Erythroblast (primary cell): ENCODE data around the gene ERBB2.

Experiments
- DNase-seq, 2 experiments: peaks; one replicate each; lab custom pipeline; 2025; lab: John Stamatoyannopoulos, UW
- GATA1 ChIP-seq: IDR thresholded peaks from 2 replicates; pipeline ENCODE4 v1.6.1; 2011; ENCODE audit warnings: low read depth, mild to moderate bottlenecking, control low read depth, low read length, moderate library complexity
- POLR2A ChIP-seq: IDR thresholded peaks from 2 replicates; pipeline ENCODE4 v1.6.1; 2011; ENCODE audit warnings: mild to moderate bottlenecking, low read length

The ERBB2 gene

DNA sequence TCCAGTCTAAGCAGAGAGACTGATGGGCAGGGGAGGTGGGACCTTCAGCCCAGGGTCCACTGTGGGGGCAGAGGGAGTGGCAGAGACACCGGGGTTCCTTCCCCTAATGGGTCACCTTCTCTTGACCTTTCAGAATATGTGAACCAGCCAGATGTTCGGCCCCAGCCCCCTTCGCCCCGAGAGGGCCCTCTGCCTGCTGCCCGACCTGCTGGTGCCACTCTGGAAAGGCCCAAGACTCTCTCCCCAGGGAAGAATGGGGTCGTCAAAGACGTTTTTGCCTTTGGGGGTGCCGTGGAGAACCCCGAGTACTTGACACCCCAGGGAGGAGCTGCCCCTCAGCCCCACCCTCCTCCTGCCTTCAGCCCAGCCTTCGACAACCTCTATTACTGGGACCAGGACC is 27.7 kb downstream of the ERBB2 start:
- no peak for DNase-seq
- TF ChIP-seq POLR2A (peak; percentile 9), GATA1 (no peak)

DNA sequence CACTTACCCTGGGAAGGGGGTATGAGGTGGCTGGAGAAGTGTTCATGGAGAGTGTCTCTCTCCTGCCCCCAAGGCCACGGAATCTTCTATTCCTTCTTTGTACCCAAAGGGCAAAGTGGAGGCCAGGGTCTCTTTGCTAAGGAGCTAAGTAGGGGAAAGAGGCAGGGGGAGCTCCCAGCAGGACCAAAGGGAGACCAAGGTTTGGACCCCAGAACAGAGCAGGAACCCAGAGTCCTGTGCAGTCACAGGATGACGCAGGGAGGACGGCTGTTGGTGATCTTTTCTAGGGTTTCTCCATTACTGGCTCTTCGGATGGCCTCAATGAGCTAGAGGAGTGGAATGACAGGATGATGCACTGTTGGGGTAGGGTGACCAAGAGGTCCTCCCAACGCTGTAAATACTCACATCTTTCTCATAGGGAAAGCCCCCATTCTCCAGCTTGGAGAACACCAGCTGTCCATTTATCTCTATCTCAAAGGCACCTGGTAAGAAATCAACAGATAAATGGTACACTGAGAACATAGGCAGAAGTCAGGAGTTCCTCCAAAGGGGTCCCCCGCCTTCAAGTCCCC is 29.5 kb downstream of the ERBB2 start:
- no peak for DNase-seq

DNA sequence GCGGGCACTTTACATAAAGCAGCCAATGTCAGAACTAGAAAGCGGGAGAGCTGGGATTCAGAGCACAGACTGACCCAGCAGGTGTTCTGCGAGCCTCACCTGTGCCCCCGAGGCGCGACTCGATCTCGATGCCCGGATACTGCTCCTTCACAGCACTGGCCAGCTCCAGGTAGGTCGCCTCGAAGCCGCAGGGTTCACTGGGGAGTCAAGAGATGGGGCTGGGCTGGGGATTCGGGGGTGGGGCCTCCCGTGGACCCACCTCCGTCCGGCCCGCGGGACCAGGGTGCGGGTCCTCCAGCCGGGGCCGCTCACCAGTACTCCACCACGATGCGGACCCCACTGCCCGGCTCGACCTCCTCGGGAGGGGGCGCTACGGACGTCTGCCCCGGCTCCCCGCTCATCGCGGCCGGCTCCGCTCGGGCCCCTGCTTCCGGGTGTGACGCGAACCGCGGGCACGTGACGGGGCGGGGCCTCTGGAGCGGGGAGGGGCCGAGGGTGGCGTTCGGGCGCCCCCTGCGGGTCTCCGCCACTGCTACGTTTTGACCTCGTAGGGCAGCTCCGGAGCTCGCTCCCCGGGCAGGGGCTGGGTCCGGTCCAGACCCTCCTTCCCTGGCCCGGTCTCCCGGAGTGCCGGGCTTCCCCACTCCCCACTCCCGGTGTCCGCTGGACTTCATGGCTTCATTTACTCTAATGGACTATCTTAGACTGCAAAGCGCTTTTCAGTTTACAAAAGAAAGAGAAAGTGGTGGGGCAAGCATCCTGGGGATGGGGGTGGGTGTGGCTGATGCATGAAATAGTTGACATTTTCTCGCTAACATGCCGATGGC is 30.4 kb downstream of the ERBB2 start, which contains the start of gene MIEN1:
MIEN1 (minus strand) TSS at position 438 of the 827 bp plus-strand sequence; CDS start at position 401, 37 bp downstream.
- DNase-seq = peak; percentile 89 to 96
- no peak for TF ChIP-seq GATA1
- TF ChIP-seq POLR2A = peak; percentile 74

More for the DNA sequence above, 29.5 kb downstream of the ERBB2 start:
- TF ChIP-seq POLR2A = no peak
- no peak for TF ChIP-seq GATA1

DNA sequence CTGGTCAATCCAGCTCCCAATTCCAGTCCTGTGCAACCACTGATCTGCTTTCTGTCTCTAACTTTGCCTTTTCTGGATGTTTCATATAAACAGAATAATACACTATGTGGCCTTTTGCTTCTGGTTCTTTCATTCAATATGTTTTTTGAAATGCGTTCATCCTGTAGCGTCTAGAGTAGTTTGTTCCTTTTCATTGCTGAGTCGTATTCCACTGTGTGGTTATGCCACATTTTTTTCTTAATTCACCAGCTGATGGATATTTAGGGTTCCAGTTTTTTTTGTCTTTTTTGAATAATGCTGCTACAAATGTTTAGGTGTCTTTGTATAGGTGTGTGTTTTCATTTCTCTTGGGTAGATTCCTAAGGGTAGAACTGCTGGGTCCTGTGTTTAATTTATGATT is 32.7 kb downstream of the ERBB2 start:
- DNase-seq = no peak
- no peak for TF ChIP-seq GATA1
- no peak for TF ChIP-seq POLR2A

DNA sequence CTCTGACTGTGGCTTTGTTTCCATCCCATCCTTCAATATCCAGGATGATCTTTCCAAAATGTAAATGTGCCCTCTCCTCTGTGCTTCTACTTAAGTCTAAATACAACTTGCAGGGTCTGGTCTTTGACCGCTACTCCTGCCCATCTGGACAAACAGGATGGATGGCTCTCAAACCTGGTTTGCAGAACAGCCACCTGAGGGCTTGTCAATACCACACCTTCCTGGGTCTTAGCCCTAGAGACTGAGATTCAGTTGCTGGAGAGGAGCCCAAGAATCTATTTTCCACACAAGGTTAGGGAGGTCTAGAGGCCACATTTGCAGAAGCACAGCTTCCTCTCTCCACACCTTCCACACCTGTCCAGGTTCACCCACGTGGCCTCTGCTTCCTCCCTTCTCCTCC is 36.0 kb downstream of the ERBB2 start:
- no peak for DNase-seq
- no peak for TF ChIP-seq POLR2A
- no peak for TF ChIP-seq GATA1

DNA sequence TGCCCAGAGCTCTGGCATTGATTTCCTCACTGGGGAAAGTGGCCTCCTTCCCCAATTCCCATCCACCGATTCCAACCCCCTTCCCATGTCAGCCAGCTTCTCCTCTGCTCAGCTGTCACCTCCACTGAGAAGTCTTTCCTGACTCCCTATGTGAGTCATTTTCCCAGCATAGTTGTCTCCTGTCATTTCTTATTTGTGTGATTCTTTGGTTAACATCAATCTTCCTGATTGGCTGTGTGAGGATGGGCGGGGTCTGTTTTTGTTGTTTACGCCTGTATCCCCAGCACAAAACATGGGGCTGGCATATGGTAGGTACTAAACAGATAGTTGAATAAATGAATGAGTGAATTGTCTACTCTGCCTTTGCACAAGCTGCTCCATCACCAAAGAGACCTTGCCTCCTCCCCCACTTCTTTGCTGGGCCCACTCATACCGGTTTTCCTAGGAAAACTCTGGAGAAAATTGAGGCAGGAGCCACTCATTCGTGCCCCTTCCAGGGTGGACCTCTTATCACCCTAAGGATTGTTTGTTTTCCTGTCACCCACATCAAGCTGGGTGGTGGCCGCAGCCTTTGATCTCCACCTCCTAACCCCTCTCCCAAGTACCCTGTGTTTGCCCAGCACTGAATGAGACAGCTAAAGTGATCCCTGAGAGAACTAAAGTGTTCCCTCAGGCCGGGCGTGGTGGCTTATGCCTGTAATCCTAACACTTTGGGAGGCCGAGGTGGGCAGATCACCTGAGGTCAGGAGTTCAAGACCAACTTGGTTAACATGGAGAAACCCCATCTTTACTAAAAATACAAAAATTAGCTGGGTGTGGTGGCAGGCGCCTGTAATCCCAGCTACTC is 36.7 kb downstream of the ERBB2 start:
- DNase-seq = no peak
- TF ChIP-seq POLR2A (no peak), GATA1 (no peak)

DNA sequence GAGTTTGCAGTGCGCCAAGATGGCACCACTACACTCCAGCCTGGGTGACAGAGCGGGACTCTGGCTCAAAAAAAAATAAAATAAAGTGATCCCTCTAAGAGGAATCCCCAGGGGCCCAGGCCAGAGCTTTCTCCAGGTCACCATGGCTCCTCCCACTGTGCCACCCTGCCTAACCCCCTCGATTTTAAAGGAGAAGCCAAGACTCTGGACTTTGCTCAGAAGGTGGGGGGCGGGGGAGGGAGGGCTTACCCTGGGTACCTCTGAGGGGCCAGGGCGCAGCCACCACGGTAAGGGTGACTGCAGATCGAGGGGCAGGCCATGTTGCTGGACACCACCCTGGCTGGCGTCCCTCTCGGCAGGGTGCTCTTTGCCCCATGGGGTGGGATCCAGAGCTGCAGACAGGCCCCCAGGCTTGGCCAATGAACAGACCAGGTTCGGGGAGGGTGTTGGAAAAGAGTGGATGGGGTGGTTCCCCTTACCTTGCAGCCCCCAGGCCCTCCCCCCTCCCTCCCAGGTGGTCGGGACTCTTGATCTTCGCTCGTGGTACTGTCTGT is 37.4 kb downstream of the ERBB2 start:
- DNase-seq = no peak
- TF ChIP-seq POLR2A (no peak), GATA1 (no peak)

DNA sequence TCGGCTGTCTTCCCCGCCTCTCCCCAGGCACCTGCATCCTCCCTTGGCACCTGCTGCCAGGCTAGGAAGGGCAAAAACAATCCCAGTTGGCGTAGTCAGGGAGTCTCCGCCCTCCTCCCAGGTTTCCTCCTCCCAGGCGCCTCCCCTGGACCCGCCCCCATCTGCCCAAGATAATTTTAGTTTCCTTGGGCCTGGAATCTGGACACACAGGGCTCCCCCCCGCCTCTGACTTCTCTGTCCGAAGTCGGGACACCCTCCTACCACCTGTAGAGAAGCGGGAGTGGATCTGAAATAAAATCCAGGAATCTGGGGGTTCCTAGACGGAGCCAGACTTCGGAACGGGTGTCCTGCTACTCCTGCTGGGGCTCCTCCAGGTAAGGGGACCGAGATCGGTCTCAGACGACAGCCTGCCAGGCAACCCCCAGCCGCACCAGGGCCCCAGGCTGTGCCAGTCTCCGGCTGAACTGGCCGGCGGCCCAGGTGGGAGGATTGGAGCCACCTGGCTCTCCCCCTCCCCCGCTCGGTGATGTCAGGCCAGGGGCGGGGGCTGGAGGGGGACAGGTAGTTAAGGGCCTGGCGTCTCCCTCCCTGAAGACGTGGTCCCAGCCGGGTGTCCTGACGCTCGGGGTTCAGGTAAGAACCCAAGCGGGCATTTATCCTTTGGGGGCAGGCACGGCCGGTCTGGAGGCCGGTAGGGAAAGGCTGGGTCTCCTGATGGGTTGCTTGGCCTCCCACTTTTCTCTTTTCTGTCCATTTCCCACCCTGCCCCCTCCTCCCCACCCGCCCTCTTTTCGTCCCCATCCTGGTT is 38.1 kb downstream of the ERBB2 start, which contains the start of gene GRB7:
GRB7 (plus strand) TSS at position 179 of the 808 bp plus-strand sequence. CDS start 4,364 bp downstream, outside the sequence.
- DNase-seq = no peak
- TF ChIP-seq POLR2A (no peak), GATA1 (no peak)

DNA sequence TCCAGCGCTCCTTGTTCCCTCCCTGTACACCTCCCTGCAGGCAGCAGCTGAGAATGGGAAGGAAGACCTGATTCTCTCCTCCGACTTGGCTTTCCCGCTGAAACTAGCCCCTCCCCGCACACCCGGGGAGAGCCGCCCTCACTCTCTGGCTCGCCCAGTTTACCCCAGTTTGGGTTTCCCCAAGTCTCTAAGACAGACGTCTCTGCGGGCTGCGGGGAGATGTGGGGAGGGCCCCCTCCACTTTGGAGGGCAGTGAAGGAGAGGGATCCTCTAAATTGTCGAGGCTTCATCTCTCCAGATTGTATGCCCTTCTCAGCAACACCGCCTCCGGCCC is 38.7 kb downstream of the ERBB2 start:
- no peak for TF ChIP-seq POLR2A
- no peak for TF ChIP-seq GATA1
- DNase-seq = no peak

DNA sequence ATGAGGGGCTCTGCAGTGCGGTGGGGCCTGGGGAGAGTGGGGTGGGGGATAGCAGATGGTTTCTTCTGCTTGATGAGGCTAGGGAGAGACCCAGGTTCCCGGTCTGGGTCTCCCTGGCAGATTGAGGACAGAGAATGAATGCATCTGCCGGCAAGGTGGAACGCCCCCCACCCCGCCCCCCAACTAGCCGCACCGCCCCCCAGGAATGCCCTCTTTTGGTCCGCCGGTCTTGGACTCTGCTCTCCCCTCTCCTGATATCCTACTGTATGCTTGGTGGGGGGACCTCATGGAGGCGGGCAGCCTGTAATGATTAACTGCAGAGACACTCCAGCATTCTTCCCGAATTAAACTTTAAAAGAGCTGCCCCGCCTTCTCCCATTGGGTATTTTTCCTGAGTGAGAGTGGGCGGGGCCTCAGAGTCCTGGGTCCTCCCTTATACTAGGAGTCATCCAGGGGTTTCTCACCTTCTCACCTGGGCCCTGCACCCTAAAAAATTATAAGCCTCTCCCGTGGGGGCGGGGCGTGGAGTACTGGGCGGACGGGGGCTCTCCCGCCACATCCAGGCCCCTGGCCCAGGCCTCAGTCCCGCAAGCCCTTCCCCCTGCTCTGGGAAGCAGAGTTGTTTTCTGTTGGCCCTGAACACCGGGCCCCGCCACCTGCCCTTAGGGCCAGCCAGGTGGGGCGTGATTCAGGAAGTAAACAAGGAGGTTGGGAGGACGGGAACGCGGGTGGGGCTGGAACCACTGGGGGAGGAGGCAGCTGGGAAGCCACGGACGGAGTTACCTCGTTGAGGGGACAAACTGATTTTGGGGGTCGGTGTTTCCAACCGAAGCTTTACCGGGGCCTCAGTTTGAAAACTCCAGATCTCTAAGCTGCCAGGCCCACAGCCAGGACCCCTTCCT is 39.4 kb downstream of the ERBB2 start:
- no peak for TF ChIP-seq GATA1
- no peak for TF ChIP-seq POLR2A
- DNase-seq = no peak

DNA sequence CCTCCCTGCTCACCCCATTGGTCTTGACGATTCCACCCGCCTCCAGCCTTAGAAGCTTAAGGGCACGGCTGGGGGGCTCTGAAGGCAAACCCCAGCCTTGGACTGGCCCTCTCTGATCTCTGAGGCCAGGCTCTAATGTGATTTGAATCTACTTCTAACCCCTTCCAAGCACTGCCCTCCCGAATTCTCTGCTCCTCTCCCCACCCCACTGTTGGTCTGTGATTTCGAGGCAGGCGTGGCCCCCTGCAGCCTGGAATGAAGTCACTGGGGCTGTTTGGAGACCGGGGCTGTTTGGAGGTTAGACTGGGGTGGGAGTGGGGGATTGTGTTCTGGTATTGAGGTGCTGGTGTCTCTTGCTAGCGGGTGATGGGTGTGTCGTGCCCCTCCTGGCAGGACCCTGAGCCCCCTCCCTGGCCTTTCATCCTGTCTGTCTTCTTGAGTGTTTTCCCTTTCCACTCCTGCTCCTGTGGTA is 40.1 kb downstream of the ERBB2 start:
- no peak for DNase-seq
- TF ChIP-seq POLR2A (no peak), GATA1 (no peak)
